Ovary (tissue), 9 donors: ENCODE data around the gene CELF2. TPM values are rescaled to one million over a fixed set of nuclear protein-coding genes. Genes with fewer than 3 reads are reported as not detected.

Experiments
- DNase-seq, 5 donors: peaks; one replicate each; pipeline ENCODE4 v3.0.0-alpha.2; 2019 to 2020
- H3K27ac ChIP-seq, 2 donors: fragments of 200-600 bp; one replicate each; pipeline versions ENCODE4 v1.5.1 to v1.8.0; 2019 to 2022
- H3K27me3 ChIP-seq: fragments of 200-600 bp; one replicate; pipeline ENCODE4 v1.8.0; 2022
- H3K36me3 ChIP-seq: fragments of 200-600 bp; sonication (generic); one replicate; pipeline ENCODE4 v1.5.1; 2019
- H3K4me1 ChIP-seq: one replicate; pipeline ENCODE4 v1.8.1; 2013; ENCODE audit warnings: mild to moderate bottlenecking, moderate library complexity; ENCODE audit not compliant: insufficient read depth
- H3K4me3 ChIP-seq: fragments of 200-600 bp; sonication (generic); one replicate; pipeline ENCODE4 v1.5.1; 2017
- H3K9me3 ChIP-seq, 2 donors: fragments of 200-600 bp in 1 of 2; sonication (generic) in 1 of 2; one replicate each; pipeline versions ENCODE4 v1.5.1 to v1.8.1; 2013 to 2019; ENCODE audit warnings: mild to moderate bottlenecking in 1 of 2, moderate library complexity in 1 of 2
- EP300 ChIP-seq: sonication (generic); formaldehyde crosslinking; IDR thresholded peaks from one replicate; pipeline ENCODE4 v1.6.1; 2017; ENCODE audit warnings: antibody characterized with exemption
- POLR2A ChIP-seq: fragments of 450-650 bp; IDR thresholded peaks from one replicate; pipeline ENCODE4 v1.6.1; 2017; ENCODE audit warnings: antibody characterized with exemption, mild to moderate bottlenecking, moderate library complexity
- WGBS, 3 donors: extraction: QIAGEN DNeasy Blood & Tissue Kit in 1 of 3; methylation state at CpG; one replicate each; pipeline versions ENCODE4 v1.1.5 to v1.1.7; 2013 to 2017; 5-methylcytosine and 5-hydroxymethylcytosine counted together
- intact Hi-C, 4 donors: fragments of 100-400 bp; cut with DNase I; formaldehyde crosslinking; loops; one replicate each; pipeline versions ENCODE4 v1.11.0 to v1.15.1; 2022 to 2023
- polyA plus RNA-seq, 2 donors: library from polyadenylated mRNA; stranded (reverse); fragments of 200-250 nt in 1 of 2; fragments of 350-450 nt in 1 of 2; fragmentation: Illumina TruSeq in 1 of 2; extraction: RNeasy Lipid Tissue Mini Kit (QIAGEN cat#74804) in 1 of 2; gene quantifications; one replicate each; pipeline ENCODE4 v1.2.3, GENCODE V29; 2013 to 2014
- total RNA-seq, 7 donors: library from RNA; depleted of rRNA in 2 of 7; stranded (reverse); fragments of >200 nt in 2 of 7; fragmentation: NEBNext Ultra II Directional in 3 of 7; extraction: Animal tissue kit (Norgen Biotek cat#: 25700) in 3 of 7; gene quantifications; one replicate each; pipeline versions ENCODE4 v1.1.0 to v1.2.4, GENCODE V29; 2016 to 2023
- TF ChIP-seq, protein P1 (sequence below), 3 donors: fragments of 450-650 bp in 2 of 3; fragments of 200-600 bp in 1 of 3; IDR thresholded peaks; one replicate each; pipeline versions ENCODE4 v1.5.1 to v1.8.0; 2016 to 2022; ENCODE audit warnings: antibody characterized with exemption in 3 of 3, mild to moderate bottlenecking in 1 of 3
- donor health status: DM: no; HTN: no; CAD: no; lungs with moderate emphysema.
- donor health status: DM: no; HTN: no; CAD: no.
- donor health status: Bipolar disorder and iron deficiency.
- donor health status: DM: yes; HTN: yes; CAD: no.
- donor health status: DM: no; HTN: no; CAD: no.
- donor health status: DM: yes; HTN: yes; CAD: no.

The CELF2 gene
- total and polyA plus RNA-seq, 9 donors, result 38.8 to 107 (median 69.0) TPM

DNA sequence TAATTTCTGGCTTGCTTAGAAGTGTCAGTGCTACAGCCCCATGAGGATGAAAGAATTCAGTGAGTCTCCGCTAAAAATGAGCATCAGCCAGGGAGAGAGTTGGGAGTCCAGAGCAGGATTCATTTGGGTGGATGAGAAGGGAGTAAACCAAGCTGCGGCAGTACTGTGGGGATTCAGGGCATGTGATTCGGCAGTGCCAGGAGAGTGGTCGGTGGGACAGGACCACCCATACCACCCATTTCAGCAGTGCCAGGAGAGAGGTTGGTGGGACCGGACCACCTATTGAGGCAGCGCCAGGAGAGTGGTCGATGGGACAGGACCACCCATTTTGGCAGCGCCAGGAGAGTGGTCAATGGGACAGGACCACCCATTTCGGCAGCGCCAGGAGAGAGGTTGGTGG is 144.2 kb downstream of the CELF2 start:
- Histone ChIP-seq H3K36me3 (no peaks in the 10 kb centered on the region), H3K9me3 (no peaks in the 10 kb centered on the region), H3K27ac (no peak overlapping the region), H3K4me1 (peaks cover 3% of the 10 kb centered on the region), H3K4me3 (no peak overlapping the region), H3K27me3 (no peaks in the 10 kb centered on the region)
- DNase-seq, result no peak
- intact Hi-C loops, result no loop called here
- WGBS, 3 donors, result 97 to 98% (median 97%) methylated on average over 10 of the region's 10 CpGs
- TF ChIP-seq, protein P1, sequence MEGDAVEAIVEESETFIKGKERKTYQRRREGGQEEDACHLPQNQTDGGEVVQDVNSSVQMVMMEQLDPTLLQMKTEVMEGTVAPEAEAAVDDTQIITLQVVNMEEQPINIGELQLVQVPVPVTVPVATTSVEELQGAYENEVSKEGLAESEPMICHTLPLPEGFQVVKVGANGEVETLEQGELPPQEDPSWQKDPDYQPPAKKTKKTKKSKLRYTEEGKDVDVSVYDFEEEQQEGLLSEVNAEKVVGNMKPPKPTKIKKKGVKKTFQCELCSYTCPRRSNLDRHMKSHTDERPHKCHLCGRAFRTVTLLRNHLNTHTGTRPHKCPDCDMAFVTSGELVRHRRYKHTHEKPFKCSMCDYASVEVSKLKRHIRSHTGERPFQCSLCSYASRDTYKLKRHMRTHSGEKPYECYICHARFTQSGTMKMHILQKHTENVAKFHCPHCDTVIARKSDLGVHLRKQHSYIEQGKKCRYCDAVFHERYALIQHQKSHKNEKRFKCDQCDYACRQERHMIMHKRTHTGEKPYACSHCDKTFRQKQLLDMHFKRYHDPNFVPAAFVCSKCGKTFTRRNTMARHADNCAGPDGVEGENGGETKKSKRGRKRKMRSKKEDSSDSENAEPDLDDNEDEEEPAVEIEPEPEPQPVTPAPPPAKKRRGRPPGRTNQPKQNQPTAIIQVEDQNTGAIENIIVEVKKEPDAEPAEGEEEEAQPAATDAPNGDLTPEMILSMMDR (IDR thresholded peaks at IDR 0.05), result no peak
- TF ChIP-seq POLR2A (no peak), EP300 (no peak)

DNA sequence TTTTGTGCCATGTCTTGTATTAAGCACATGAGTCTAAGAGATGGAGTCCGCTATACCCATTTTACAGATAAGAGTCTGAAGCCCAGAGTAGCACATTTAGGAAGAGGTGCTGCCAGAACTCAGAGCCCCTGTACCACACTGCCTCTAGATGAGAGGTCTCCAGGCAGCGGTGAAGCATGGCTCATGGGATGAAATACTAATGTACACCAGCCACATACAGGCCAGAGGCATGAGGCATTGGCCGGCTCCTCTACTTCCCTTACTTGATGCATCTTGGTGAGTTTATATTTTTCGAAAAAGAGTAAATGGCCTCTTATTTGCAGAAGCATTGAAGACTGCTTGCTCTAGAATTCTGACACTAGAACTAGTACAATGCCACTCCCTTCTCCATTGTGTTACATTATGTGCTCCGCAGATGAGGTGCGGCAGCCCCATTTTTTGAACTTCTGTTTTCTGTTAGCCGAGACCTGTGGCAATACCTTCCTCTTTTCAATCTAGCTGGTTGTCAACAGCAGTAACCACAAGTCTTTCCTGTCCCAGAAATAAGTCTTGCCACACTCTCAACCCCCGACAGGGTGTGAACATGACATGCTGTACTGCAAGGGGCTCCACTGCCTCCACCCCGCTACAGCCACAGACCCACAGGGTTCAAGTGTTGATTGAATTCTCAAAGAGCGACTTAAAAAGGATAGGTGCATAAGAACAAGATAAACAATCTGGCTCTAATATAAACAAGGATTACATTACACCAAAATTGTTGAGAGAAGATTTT is 145.3 kb downstream of the CELF2 start:
- intact Hi-C loops, result no loop called here
- Histone ChIP-seq H3K36me3 (no peaks in the 10 kb centered on the region), H3K27ac (no peak overlapping the region), H3K9me3 (no peaks in the 10 kb centered on the region), H3K4me3 (no peak overlapping the region), H3K27me3 (no peaks in the 10 kb centered on the region), H3K4me1 (peaks cover 3% of the 10 kb centered on the region)
- WGBS, 3 donors, result 92 to 93% (median 92%) methylated on average over 10 of the region's 10 CpGs
- DNase-seq, result no peak
- TF ChIP-seq POLR2A, result no peak
- TF ChIP-seq, protein P1 (IDR thresholded peaks at IDR 0.05), result no peak
- no peak for TF ChIP-seq EP300

DNA sequence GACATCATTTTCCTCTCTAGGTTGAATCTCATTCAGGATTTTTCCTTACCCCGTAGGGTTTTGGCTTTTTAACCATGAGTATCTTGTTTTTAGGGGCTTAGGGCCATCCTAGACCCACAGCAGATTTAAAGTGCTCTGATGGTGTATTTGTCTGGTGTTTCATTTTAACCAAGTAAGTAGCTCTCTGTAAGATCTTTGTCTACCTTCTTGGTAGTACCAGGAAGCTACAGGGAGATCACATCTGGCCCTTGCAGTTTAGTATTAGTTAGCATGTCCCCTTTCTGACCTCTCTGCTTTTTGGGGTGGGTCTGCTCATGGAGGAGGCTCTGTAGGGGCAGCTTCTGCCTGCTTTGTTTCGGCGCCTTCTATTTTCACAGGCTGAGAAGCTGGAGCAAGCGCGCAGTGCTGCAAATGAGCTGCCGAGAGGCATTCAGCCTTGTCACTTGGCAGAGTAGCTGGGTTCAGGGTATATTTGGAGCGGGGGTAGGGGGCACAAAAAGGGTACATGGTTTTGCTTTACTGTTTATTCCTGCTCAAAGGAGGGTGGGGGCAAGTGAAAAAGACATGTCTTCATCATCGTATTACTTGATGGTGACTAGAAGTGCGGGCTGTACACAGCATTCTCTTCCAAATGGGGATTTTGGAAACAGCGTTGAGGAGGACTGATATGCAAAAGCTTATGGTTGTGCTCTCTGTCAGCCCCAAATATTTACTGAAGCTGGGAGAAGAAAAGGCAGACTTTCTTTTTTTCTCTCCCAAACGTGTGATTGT is 146.3 kb downstream of the CELF2 start:
- peak overlapping the region; percentile 68 for H3K4me3 ChIP-seq
- peak overlapping the region in 1 of 2 donors; percentile 83 for H3K27ac ChIP-seq
- no peak for DNase-seq
- peaks cover 3% of the 10 kb centered on the region for H3K4me1 ChIP-seq
- H3K9me3 ChIP-seq, result no peaks in the 10 kb centered on the region
- no peaks in the 10 kb centered on the region for H3K36me3 ChIP-seq
- 34 to 45% (median 34%) methylated on average over 11 of the region's 11 CpGs for WGBS, 3 donors
- TF ChIP-seq, protein P1 (IDR thresholded peaks at IDR 0.05), result no peak
- no peak for TF ChIP-seq EP300
- TF ChIP-seq POLR2A, result no peak
- no peaks in the 10 kb centered on the region for H3K27me3 ChIP-seq
- intact Hi-C loops, result no loop called here

DNA sequence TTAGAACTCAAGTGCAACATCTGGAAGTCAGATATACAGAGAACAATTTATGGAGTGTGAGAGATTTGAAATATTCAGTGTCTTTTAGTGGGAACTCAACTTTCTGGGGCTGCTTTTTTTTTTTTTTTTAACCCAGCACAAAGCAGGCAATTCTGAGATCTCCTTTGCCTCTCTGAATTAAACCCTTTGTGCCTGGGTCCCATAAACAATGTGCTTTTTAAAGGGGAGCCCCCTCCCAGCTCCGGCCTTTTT is 146.8 kb downstream of the CELF2 start:
- Histone ChIP-seq H3K4me1 (peaks cover 3% of the 10 kb centered on the region), H3K9me3 (no peaks in the 10 kb centered on the region)
- DNase-seq, result no peak

More for the DNA sequence above, 146.8 kb downstream of the CELF2 start:
- intact Hi-C loops, result no loop called here
- TF ChIP-seq POLR2A, result no peak
- TF ChIP-seq, protein P1 (IDR thresholded peaks at IDR 0.05), result no peak
- no peak for TF ChIP-seq EP300
- Histone ChIP-seq H3K27ac (peak overlapping the region in 1 of 2 donors; percentile 83), H3K27me3 (no peaks in the 10 kb centered on the region), H3K36me3 (no peaks in the 10 kb centered on the region), H3K4me3 (peak overlapping the region; percentile 68)
- WGBS, 3 donors, result 0% methylated on average over 1 of the region's 1 CpG
